Effector memory CD4-positive, alpha-beta T cell (primary cell): Measurements from ENCODE around the gene PPM1D.
A peak's percentile ranks its signal among the peaks of the same experiment; 100 is the strongest.

Experiments
- DNase-seq, 3 donors: peaks; one replicate each; pipeline ENCODE4 v3.0.0-alpha.2; 2020
- H3K27ac ChIP-seq: 2 replicates; pipeline ENCODE4 v1.7.0; 2013; ENCODE audit warnings: mild to moderate bottlenecking, low read length, moderate library complexity; ENCODE audit not compliant: insufficient read depth, poor library complexity, severe bottlenecking
- H3K27me3 ChIP-seq: replicated peaks from 2 replicates; pipeline ENCODE4 v1.7.0; 2013; ENCODE audit warnings: mild to moderate bottlenecking, low read length; ENCODE audit not compliant: insufficient read depth, control insufficient read depth, poor library complexity, severe bottlenecking
- H3K36me3 ChIP-seq: 2 replicates; pipeline ENCODE4 v1.7.0; 2013; ENCODE audit warnings: mild to moderate bottlenecking, low read length, moderate library complexity; ENCODE audit not compliant: control insufficient read depth, insufficient read depth
- H3K4me1 ChIP-seq: 2 replicates; pipeline ENCODE4 v1.7.0; 2013; ENCODE audit warnings: low read length, mild to moderate bottlenecking; ENCODE audit not compliant: control insufficient read depth, insufficient read depth, poor library complexity, severe bottlenecking
- H3K4me3 ChIP-seq: 2 replicates; pipeline ENCODE4 v1.7.0; 2013; ENCODE audit warnings: low read length, low read depth, mild to moderate bottlenecking; ENCODE audit not compliant: insufficient read depth, poor library complexity, severe bottlenecking
- H3K9me3 ChIP-seq: 2 replicates; pipeline ENCODE4 v1.7.0; 2013; ENCODE audit warnings: mild to moderate bottlenecking, low read length, moderate library complexity; ENCODE audit not compliant: control insufficient read depth

Gene PPM1D

DNA sequence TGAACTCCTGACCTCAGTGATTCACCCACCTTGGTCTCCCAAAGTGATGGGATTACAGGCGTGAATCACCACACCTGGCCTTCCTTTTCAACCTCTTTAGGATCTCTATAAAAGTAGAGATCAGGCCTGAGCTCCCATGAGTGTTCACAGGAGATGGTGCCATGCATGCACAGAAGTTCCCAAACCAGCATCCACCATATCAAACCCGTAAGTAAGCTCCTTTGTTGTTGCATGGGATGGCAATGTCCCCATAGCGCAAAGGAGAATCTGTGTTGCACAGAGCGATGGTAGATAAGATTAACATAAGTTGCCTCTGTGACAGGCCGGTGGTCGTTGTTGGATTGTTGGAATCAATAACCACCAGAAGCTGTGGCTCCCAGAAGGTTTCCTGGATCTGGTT is 34.8 kb upstream of the PPM1D start:
- H3K27me3 ChIP-seq, result no peaks in the 10 kb centered on the region
- no peak for DNase-seq
- no peak overlapping the region for H3K27ac ChIP-seq
- H3K9me3 ChIP-seq, result no peaks in the 10 kb centered on the region
- H3K36me3 ChIP-seq, result no peaks in the 10 kb centered on the region
- H3K4me1 ChIP-seq, result no peaks in the 10 kb centered on the region
- H3K4me3 ChIP-seq, result no peak overlapping the region

DNA sequence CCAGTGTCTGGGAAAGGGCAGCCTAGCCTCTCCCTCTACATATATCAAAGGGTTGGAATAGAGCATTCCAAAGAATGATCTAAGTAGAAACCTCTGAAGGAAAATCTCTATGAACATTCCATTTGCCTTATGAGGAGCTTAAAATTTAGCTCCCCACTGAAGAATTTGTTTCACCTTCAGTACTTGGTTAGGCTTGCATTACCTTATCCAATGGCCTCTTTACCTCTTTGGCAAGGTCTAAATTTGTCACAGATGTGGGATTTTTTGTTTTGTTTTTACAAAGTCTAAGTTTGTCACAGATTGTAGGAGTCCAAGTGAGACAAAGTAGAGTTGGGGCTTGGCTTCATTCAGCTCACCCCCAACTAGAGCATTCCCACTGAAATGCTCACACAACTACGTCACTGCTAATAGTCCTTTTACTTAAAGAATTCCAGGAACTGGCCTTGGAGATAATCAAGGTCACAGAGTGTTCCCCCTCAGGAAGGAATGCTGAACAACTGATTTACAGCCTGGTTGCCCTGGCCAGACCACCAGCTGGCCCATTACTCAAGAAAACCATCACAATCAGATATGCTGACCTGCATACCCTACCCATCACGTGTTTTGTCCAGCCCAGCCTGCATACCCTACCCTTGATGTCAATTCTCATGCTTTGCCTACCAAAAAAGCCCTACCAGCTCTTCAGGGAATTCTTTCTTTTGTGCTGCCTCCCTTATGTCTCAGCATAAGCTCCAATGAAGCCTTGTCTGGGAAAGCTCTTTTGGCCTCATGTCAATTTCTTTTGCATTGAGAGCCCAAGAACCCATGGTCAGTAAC is 26.5 kb upstream of the PPM1D start:
- DNase-seq, result no peak

GRCh38 chr17:60577147-60577915 is 22.7 kb upstream of the PPM1D start:
- no peak for DNase-seq
- H3K4me1 ChIP-seq, result no peaks in the 10 kb centered on the region
- H3K9me3 ChIP-seq, result no peaks in the 10 kb centered on the region
- H3K4me3 ChIP-seq, result peak overlapping the region; percentile 22
- no peak overlapping the region for H3K27ac ChIP-seq
- H3K27me3 ChIP-seq, result no peaks in the 10 kb centered on the region
- H3K36me3 ChIP-seq, result no peaks in the 10 kb centered on the region

More for the DNA sequence above, 26.5 kb upstream of the PPM1D start:
- H3K4me3 ChIP-seq, result no peak overlapping the region
- H3K36me3 ChIP-seq, result no peaks in the 10 kb centered on the region
- H3K4me1 ChIP-seq, result no peaks in the 10 kb centered on the region
- no peaks in the 10 kb centered on the region for H3K27me3 ChIP-seq
- H3K9me3 ChIP-seq, result no peaks in the 10 kb centered on the region
- H3K27ac ChIP-seq, result no peak overlapping the region

GRCh38 chr17:60579090-60579489 is 20.9 kb upstream of the PPM1D start:
- no peaks in the 10 kb centered on the region for H3K4me1 ChIP-seq
- H3K36me3 ChIP-seq, result no peaks in the 10 kb centered on the region
- no peak overlapping the region for H3K4me3 ChIP-seq
- DNase-seq, result no peak
- H3K27ac ChIP-seq, result no peak overlapping the region
- no peaks in the 10 kb centered on the region for H3K9me3 ChIP-seq
- no peaks in the 10 kb centered on the region for H3K27me3 ChIP-seq

GRCh38 chr17:60579551-60579950 is 20.4 kb upstream of the PPM1D start:
- Histone ChIP-seq H3K36me3 (no peaks in the 10 kb centered on the region), H3K27ac (no peak overlapping the region), H3K4me3 (no peak overlapping the region), H3K4me1 (no peaks in the 10 kb centered on the region), H3K27me3 (no peaks in the 10 kb centered on the region), H3K9me3 (no peaks in the 10 kb centered on the region)
- no peak for DNase-seq

- Histone ChIP-seq H3K4me1 (no peaks in the 10 kb centered on the region), H3K27me3 (no peaks in the 10 kb centered on the region), H3K36me3 (no peaks in the 10 kb centered on the region), H3K27ac (no peak overlapping the region), H3K9me3 (no peaks in the 10 kb centered on the region), H3K4me3 (no peak overlapping the region)
- no peak for DNase-seq
These were observed 17.0 kb upstream of the PPM1D start for GRCh38 chr17:60583008-60583407.

GRCh38 chr17:60585887-60586286 is 14.1 kb upstream of the PPM1D start:
- DNase-seq, result no peak
- Histone ChIP-seq H3K36me3 (no peaks in the 10 kb centered on the region), H3K4me1 (no peaks in the 10 kb centered on the region), H3K9me3 (no peaks in the 10 kb centered on the region), H3K27me3 (no peaks in the 10 kb centered on the region), H3K27ac (no peak overlapping the region), H3K4me3 (no peak overlapping the region)

DNA sequence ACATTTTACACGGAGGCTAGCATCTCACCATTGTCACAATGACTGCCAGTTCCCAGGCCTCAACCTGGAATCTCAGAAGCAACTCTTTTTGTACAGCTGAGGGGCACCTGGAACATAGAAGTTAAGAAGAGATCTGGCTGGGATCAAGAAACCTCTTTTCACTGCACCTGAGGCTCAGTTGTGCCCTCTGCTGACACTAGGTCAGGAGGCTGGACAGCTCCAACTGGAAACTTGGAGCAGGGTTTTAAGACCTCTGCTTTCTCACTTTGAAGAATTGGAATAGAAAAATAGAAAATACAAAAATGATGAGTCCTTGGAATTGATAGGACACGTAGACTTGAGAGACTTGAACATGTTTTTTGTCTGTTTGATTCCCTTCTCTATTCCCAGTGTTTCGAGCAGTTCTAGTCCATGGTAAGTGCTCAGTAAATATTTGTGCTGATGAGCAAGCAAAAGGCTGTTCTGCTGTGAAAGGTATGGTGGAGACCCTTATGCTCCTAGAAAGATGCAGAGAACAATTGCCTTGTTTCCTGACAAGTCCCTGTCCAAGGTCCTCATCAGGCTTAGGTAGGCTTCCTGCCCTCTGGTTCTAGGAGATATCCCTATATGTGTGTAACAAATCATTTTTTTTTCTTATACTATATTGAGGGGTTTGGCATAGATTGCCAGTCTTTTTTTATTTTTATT is 13.6 kb upstream of the PPM1D start:
- Histone ChIP-seq H3K4me1 (no peaks in the 10 kb centered on the region), H3K27me3 (no peaks in the 10 kb centered on the region), H3K36me3 (no peaks in the 10 kb centered on the region), H3K27ac (no peak overlapping the region), H3K9me3 (no peaks in the 10 kb centered on the region), H3K4me3 (no peak overlapping the region)
- DNase-seq, result no peak

DNA sequence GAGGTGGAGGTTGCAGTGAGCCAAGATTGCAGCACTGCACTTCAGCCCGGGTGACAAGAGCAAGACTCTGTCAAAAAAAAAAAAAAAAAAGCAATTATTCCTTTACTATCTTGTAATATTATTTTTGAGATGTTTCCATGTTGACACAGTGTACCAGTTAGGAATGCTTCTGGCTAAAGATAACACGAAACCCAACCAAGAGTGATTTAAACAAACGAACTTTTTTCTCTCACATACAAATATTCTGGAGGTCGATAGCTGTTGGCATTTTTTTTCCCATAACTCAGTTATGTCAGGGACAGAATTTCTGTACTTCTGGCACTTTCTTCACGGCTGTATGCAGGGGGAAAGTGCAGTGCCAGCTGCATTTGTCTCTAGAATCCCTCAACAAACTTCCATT is 9.9 kb upstream of the PPM1D start:
- Histone ChIP-seq H3K4me1 (no peaks in the 10 kb centered on the region), H3K9me3 (no peaks in the 10 kb centered on the region), H3K36me3 (no peaks in the 10 kb centered on the region), H3K4me3 (no peak overlapping the region), H3K27ac (no peak overlapping the region), H3K27me3 (no peaks in the 10 kb centered on the region)
- no peak for DNase-seq

DNA sequence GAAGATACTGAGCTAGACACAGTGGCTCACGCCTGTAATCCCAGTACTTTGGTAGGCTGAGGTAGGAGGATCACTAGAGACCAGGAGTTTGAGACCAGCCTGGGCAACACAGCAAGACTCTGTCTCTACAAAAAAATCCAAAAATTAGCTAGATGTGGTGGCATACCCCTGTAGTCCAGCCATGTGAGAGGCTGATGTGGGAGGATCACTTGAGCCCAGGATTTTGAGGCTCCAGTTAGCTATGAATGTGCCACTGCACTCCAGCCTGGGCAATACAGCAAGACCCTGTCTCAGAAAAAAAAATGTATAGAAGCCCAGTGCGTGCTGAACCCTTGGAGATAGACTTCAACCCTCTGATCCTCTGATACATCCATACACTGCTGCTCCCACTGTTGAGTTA is 7.2 kb upstream of the PPM1D start:
- Histone ChIP-seq H3K4me1 (no peaks in the 10 kb centered on the region), H3K9me3 (no peaks in the 10 kb centered on the region), H3K27ac (no peak overlapping the region), H3K4me3 (no peak overlapping the region), H3K36me3 (no peaks in the 10 kb centered on the region), H3K27me3 (no peaks in the 10 kb centered on the region)
- DNase-seq, result no peak
